ENCODE results near the gene MRGPRX3.

Gene MRGPRX3

DNA sequence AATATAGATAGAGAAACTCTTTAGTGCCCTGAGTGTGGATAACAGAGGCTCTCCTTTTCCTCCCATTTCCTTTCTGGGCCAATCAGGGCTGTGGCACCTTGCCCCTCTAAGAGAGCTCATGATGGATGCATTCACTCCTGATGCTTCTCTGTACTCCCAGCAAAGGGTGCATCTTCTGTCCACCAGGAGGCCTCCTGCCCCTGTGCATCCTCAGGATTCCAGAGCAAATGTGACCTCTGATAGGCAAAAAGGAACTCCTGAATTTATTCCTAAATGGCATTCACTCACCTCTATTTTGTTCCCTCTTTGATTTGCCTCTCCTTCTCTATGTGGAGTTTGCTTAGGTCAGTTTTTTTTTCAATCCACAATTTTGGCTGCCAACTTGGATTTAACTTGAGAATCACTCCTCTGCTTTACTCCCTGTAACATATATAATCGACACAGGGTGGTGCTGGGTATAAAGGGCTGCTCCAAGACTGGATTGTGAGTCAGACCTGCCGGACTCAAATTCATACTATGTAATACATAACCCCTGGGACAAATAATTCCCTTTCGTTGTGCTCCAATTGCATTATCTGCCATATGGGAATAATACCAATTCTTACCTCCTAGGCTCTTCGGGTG, 39.1 kb downstream of the MRGPRX3 start:
- no peak for DNase-seq

DNA sequence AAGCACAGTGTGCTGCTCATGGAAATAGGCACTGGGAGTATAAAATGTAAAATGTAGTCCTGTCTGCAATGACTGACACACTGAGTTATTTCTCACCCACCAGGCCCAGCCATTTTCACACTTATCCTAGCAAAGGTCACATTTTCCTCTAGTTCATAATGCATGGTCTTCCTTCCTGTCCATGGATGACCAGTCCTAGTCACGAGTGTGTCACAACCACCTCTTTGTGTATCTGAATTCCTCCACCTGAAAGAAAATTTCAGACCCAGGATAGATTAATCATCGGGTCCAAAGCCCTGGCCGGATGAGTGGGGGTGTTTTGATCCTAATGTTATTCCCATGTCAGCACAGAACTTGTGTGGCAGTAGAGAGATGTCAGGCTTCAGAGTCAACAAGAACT, 40.3 kb downstream of the MRGPRX3 start, which contains the start of gene MRGPRX4:
Gene MRGPRX4, plus strand, starts transcription at position 172 of the 400 bp plus-strand sequence. CDS start 420 bp downstream, outside the sequence.
- no peak for DNase-seq

DNA sequence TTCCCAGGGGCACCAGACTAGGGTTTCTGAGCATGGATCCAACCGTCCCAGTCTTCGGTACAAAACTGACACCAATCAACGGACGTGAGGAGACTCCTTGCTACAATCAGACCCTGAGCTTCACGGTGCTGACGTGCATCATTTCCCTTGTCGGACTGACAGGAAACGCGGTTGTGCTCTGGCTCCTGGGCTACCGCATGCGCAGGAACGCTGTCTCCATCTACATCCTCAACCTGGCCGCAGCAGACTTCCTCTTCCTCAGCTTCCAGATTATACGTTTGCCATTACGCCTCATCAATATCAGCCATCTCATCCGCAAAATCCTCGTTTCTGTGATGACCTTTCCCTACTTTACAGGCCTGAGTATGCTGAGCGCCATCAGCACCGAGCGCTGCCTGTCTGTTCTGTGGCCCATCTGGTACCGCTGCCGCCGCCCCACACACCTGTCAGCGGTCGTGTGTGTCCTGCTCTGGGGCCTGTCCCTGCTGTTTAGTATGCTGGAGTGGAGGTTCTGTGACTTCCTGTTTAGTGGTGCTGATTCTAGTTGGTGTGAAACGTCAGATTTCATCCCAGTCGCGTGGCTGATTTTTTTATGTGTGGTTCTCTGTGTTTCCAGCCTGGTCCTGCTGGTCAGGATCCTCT, 41.0 kb downstream of the MRGPRX3 start:
- no peak for DNase-seq
